H1 (cell line): ENCODE data around the gene COG4. TPM values are rescaled to one million over a fixed set of nuclear protein-coding genes. Genes with fewer than 3 reads are reported as not detected.

ENCODE experiments used
- ASH2L ChIP-seq: fragments of 200-600, 300-600 bp; sonication (generic); IDR thresholded peaks from one replicate; pipeline ENCODE4 v1.7.1; 2017; ENCODE audit warnings: low read length
- BACH1 ChIP-seq: IDR thresholded peaks from 2 replicates; pipeline ENCODE4 v1.6.1; 2012; ENCODE audit warnings: low read length, improper control_type of control experiment
- BCL11A ChIP-seq, 2 experiments: IDR thresholded peaks; one replicate each; pipeline ENCODE4 v1.6.1; 2011; ENCODE audit warnings: low read depth in 2 of 2, low read length in 2 of 2, mild to moderate bottlenecking in 2 of 2
- EP300 ChIP-seq, 2 experiments: IDR thresholded peaks; 1 replicate in 1 of 2; 2 replicates in 1 of 2; pipeline ENCODE4 v1.6.1; 2011 to 2012; ENCODE audit warnings: low read depth in 2 of 2, low read length in 2 of 2, mild to moderate bottlenecking in 2 of 2, borderline replicate concordance in 1 of 2, inconsistent platforms in 1 of 2, moderate library complexity in 1 of 2
- GABPA ChIP-seq: IDR thresholded peaks from 2 replicates; pipeline ENCODE4 v1.6.1; 2011; ENCODE audit warnings: mild to moderate bottlenecking, low read length, moderate library complexity, borderline replicate concordance; ENCODE audit not compliant: insufficient read depth
- ZNF274 ChIP-seq: IDR thresholded peaks from 2 replicates; pipeline ENCODE4 v1.7.0; 2012; ENCODE audit warnings: low read length, borderline replicate concordance; ENCODE audit errors: extremely low read depth
- polyA plus RNA-seq, 7 experiments: library from polyadenylated mRNA; depleted of rRNA in 3 of 7; stranded (reverse) in 5 of 7; unstranded in 2 of 7; fragments of >200 nt in 5 of 7; fragments of 200-250 nt in 2 of 7; gene quantifications; 1 replicate in 5 of 7; 2 replicates in 1 of 7; 4 replicates in 1 of 7; pipeline versions ENCODE4 v1.2.1 to v1.2.3, GENCODE V29; 2011 to 2013; ENCODE audit warnings: missing spikeins in 2 of 7, mixed read lengths in 2 of 7
- total RNA-seq: library from RNA; stranded (reverse); fragmentation: NEBNext Ultra II Directional; extraction: Animal tissue kit (Norgen Biotek cat#: 25700); gene quantifications from 2 replicates; pipeline ENCODE4 v1.2.1, GENCODE V29; 2021
- TF ChIP-seq, protein P1 (sequence below): IDR thresholded peaks from 2 replicates; pipeline ENCODE4 v1.6.1; 2011; ENCODE audit warnings: low read length, improper control_type of control experiment

The COG4 gene
- total and polyA plus RNA-seq, 2 of the 8 experiments (the other 6 are each of a cell fraction or from before 2014, with no cell fraction given) = 46.1 to 50.2 TPM

DNA sequence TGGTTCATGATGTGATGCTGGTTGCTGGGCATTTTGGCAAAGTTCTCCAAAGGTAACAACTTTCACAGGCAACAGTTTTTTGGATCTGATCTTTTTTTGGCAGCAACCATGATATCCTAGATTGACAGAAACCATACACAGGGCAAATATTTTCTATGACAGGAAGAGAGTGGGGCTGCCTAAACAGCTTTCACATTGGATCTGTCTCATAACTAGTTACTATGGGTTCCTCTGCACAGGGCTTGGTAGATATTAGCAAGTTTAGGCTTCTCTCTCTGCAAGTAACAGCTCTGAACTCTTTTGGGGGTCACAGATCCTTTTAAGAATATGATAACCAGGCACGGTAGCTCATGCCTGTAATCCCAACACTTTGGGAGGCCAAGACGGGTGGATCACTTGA lies 28.6 kb downstream of the COG4 start (continued):
- TF ChIP-seq BACH1 = no peak
- TF ChIP-seq, protein P1, sequence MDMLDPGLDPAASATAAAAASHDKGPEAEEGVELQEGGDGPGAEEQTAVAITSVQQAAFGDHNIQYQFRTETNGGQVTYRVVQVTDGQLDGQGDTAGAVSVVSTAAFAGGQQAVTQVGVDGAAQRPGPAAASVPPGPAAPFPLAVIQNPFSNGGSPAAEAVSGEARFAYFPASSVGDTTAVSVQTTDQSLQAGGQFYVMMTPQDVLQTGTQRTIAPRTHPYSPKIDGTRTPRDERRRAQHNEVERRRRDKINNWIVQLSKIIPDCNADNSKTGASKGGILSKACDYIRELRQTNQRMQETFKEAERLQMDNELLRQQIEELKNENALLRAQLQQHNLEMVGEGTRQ = no peak
- TF ChIP-seq EP300 (IDR thresholded peaks at IDR 0.05; ENCODE audit: borderline replicate concordance in 1 of 2, low read depth in 2 of 2, low read length in 2 of 2) = no peak
- TF ChIP-seq ASH2L = no peak
- no peak for TF ChIP-seq GABPA
- no peak for TF ChIP-seq ZNF274
- TF ChIP-seq BCL11A (IDR thresholded peaks at IDR 0.05; ENCODE audit: low read depth in 2 of 2, low read length in 2 of 2) = no peak
